GM12801 (cell line): ENCODE data around the gene AP2A2.

Experiments used
- CTCF ChIP-seq: IDR thresholded peaks from one replicate; pipeline ENCODE4 v1.5.1; 2011; ENCODE audit warnings: control low read depth; ENCODE audit not compliant: insufficient read length; ENCODE audit errors: extremely low read depth

The AP2A2 gene

GRCh38 chr11:953512-953911 lies 27.8 kb downstream of the AP2A2 start:
- no peak for TF ChIP-seq CTCF

GRCh38 chr11:954392-955153 lies 28.9 kb downstream of the AP2A2 start:
- TF ChIP-seq CTCF, result no peak

- TF ChIP-seq CTCF, result no peak
These were observed 29.7 kb downstream of the AP2A2 start for GRCh38 chr11:955154-956063.

- no peak for TF ChIP-seq CTCF
These were observed 31.7 kb downstream of the AP2A2 start for GRCh38 chr11:957212-957920.

- TF ChIP-seq CTCF, result no peak
These were observed 32.4 kb downstream of the AP2A2 start for GRCh38 chr11:958101-958500.

GRCh38 chr11:959027-959426 lies 33.4 kb downstream of the AP2A2 start:
- no peak for TF ChIP-seq CTCF

- no peak for TF ChIP-seq CTCF
These were observed 33.9 kb downstream of the AP2A2 start for GRCh38 chr11:959608-960007.
